Subcutaneous adipose tissue (tissue), 4 donors: ENCODE results near the gene MCTP2. TPM values are rescaled to one million over a fixed set of nuclear protein-coding genes. Genes with fewer than 3 reads are reported as not detected.

Source experiments
- CTCF ChIP-seq: fragments of 450-650 bp; IDR thresholded peaks from one replicate; pipeline ENCODE4 v1.5.1; 2016; ENCODE audit warnings: low read depth, mild to moderate bottlenecking, control low read depth, antibody characterized with exemption, moderate library complexity
- total RNA-seq, 4 donors: library from RNA; depleted of rRNA; stranded (reverse); fragments of >200 nt; gene quantifications; one replicate each; pipeline ENCODE4 v1.1.0, GENCODE V29; 2016

Gene MCTP2
- total RNA-seq, 4 donors from 2014 or later = 2.6 to 5.5 (median 4.6) TPM

- no peak for TF ChIP-seq CTCF
Measured at GRCh38 chr15:94370936-94371285, 139.6 kb downstream of the MCTP2 start.

GRCh38 chr15:94372821-94373220, 141.5 kb downstream of the MCTP2 start:
- TF ChIP-seq CTCF = no peak

GRCh38 chr15:94375997-94376396, 144.6 kb downstream of the MCTP2 start:
- no peak for TF ChIP-seq CTCF

GRCh38 chr15:94379986-94380385, 148.6 kb downstream of the MCTP2 start:
- TF ChIP-seq CTCF = no peak

GRCh38 chr15:94380798-94381197, 149.4 kb downstream of the MCTP2 start:
- no peak for TF ChIP-seq CTCF

- TF ChIP-seq CTCF = no peak
Measured at GRCh38 chr15:94381384-94381783, 150.0 kb downstream of the MCTP2 start.

- no peak for TF ChIP-seq CTCF
Measured at GRCh38 chr15:94383041-94383440, 151.7 kb downstream of the MCTP2 start.

GRCh38 chr15:94383706-94384105, 152.3 kb downstream of the MCTP2 start:
- no peak for TF ChIP-seq CTCF
